ENCODE data around the gene MAPK10. TPM values are rescaled to one million over a fixed set of nuclear protein-coding genes. Genes with fewer than 3 reads are reported as not detected.
"Not testable (repeated sequence)": the region's sequence is repeated elsewhere in the genome, so short reads cannot be mapped to it uniquely, and the experiment has no call there.

The MAPK10 gene
- total RNA-seq, 1 donor from 2014 or later: 3.0 TPM

GRCh38 chr4:86015412-86016350 lies 344.2 kb downstream of the MAPK10 start:
- intact Hi-C loops (cut with DNase I): no loop called here
- DNase-seq (ENCODE audit: low spot score): no peak

GRCh38 chr4:86014599-86014998 lies 345.3 kb downstream of the MAPK10 start:
- intact Hi-C loops (cut with DNase I): no loop called here
- no peak for DNase-seq (ENCODE audit: low spot score)

- DNase-seq (ENCODE audit: low spot score): no peak
- intact Hi-C loops (cut with DNase I): no loop called here
Observed at GRCh38 chr4:86013621-86014020, 346.2 kb downstream of the MAPK10 start.

- intact Hi-C loops (cut with DNase I): no loop called here
- no peak for DNase-seq (ENCODE audit: low spot score)
Observed at GRCh38 chr4:86011117-86011516, 348.7 kb downstream of the MAPK10 start.

GRCh38 chr4:86007042-86007441 lies 352.8 kb downstream of the MAPK10 start:
- DNase-seq (ENCODE audit: low spot score): no peak
- intact Hi-C loops (cut with DNase I): no loop called here

- intact Hi-C loops (cut with DNase I): no loop called here
- no peak for DNase-seq (ENCODE audit: low spot score)
Observed at GRCh38 chr4:86006057-86006456, 353.8 kb downstream of the MAPK10 start.

GRCh38 chr4:86004030-86004429 lies 355.8 kb downstream of the MAPK10 start:
- intact Hi-C loops (cut with DNase I): no loop called here
- DNase-seq (ENCODE audit: low spot score): no peak

GRCh38 chr4:86001591-86001990 lies 358.3 kb downstream of the MAPK10 start:
- DNase-seq (ENCODE audit: low spot score): no peak
- intact Hi-C loops (cut with DNase I): no loop called here

GRCh38 chr4:85995361-85995760 lies 364.5 kb downstream of the MAPK10 start:
- DNase-seq (ENCODE audit: low spot score): no peak
- intact Hi-C loops (cut with DNase I): no loop called here

GRCh38 chr4:85994576-85994975 lies 365.3 kb downstream of the MAPK10 start:
- intact Hi-C loops (cut with DNase I): no loop called here
- DNase-seq (ENCODE audit: low spot score): no peak

- intact Hi-C loops (cut with DNase I): no loop called here
- no peak for DNase-seq (ENCODE audit: low spot score)
Observed at GRCh38 chr4:85993641-85994040, 366.2 kb downstream of the MAPK10 start.

GRCh38 chr4:85986266-85986665 lies 373.6 kb downstream of the MAPK10 start:
- no peak for DNase-seq (ENCODE audit: low spot score)
- intact Hi-C loops (cut with DNase I): no loop called here

GRCh38 chr4:85979276-85979675 lies 380.6 kb downstream of the MAPK10 start:
- no peak for DNase-seq (ENCODE audit: low spot score)
- intact Hi-C loops (cut with DNase I): no loop called here

GRCh38 chr4:85970535-85970934 lies 389.3 kb downstream of the MAPK10 start:
- no peak for DNase-seq (ENCODE audit: low spot score)
- intact Hi-C loops (cut with DNase I): loop anchor here (2.0 kb wide), 1 partner anchor 826 kb away; no protein-coding TSS in a partner anchor

- DNase-seq (ENCODE audit: low spot score): no peak
- intact Hi-C loops (cut with DNase I): loop anchor here (2.0 to 10.0 kb wide), 4 partner anchors 73 to 884 kb away; no protein-coding TSS in a partner anchor
Observed at GRCh38 chr4:85968945-85969819, 390.7 kb downstream of the MAPK10 start.

- intact Hi-C loops (cut with DNase I): loop anchor here (2.0 to 10.0 kb wide), 4 partner anchors 74 to 883 kb away; no protein-coding TSS in a partner anchor
- DNase-seq (ENCODE audit: low spot score): no peak
Observed at GRCh38 chr4:85967872-85968271, 392.0 kb downstream of the MAPK10 start.

- DNase-seq (ENCODE audit: low spot score): no peak
- intact Hi-C loops (cut with DNase I): loop anchor here (5.0 to 10.0 kb wide), 3 partner anchors 76 to 882 kb away; no protein-coding TSS in a partner anchor
Observed at GRCh38 chr4:85966373-85966772, 393.5 kb downstream of the MAPK10 start.

- no peak for DNase-seq (ENCODE audit: low spot score)
Observed at GRCh38 chr4:85965529-85965928, 394.3 kb downstream of the MAPK10 start.

GRCh38 chr4:85965017-85965416 lies 394.8 kb downstream of the MAPK10 start:
- not testable (repeated sequence) for DNase-seq (ENCODE audit: low spot score)
- intact Hi-C loops (cut with DNase I): loop anchor here (5.0 to 10.0 kb wide), 3 partner anchors 77 to 880 kb away; no protein-coding TSS in a partner anchor

More at GRCh38 chr4:85965529-85965928, 394.3 kb downstream of the MAPK10 start:
- intact Hi-C loops (cut with DNase I): loop anchor here (5.0 to 10.0 kb wide), 3 partner anchors 77 to 881 kb away; no protein-coding TSS in a partner anchor

GRCh38 chr4:85964298-85964697 lies 395.6 kb downstream of the MAPK10 start:
- intact Hi-C loops (cut with DNase I): loop anchor here (10.0 kb wide), 1 partner anchor 879 kb away; no protein-coding TSS in a partner anchor
- no peak for DNase-seq (ENCODE audit: low spot score)

All from cardiac septum (tissue), 1 donor.